HFFc6 (cell line): ENCODE results near the gene PCDHGA12. TPM values are rescaled to one million over a fixed set of nuclear protein-coding genes. Genes with fewer than 3 reads are reported as not detected.

ENCODE experiments used
- DNase-seq: peaks from one replicate; pipeline ENCODE4 v3.0.0-alpha.2; 2018
- H3K27ac Mint-ChIP-seq: 2 replicates; pipeline ENCODE4 v1.8.0; 2020; ENCODE audit warnings: mild to moderate bottlenecking, mixed read lengths
- H3K27me3 Mint-ChIP-seq: 2 replicates; pipeline ENCODE4 v1.8.0; 2021; ENCODE audit warnings: mild to moderate bottlenecking, moderate library complexity, mixed read lengths; ENCODE audit not compliant: insufficient read depth
- H3K36me3 Mint-ChIP-seq: 2 replicates; pipeline ENCODE4 v1.8.0; 2021; ENCODE audit warnings: low read depth, mixed read lengths
- H3K4me1 Mint-ChIP-seq: 2 replicates; pipeline ENCODE4 v1.8.0; 2020; ENCODE audit warnings: low read depth, mixed read lengths
- H3K4me3 Mint-ChIP-seq: 2 replicates; pipeline ENCODE4 v1.8.0; 2020; ENCODE audit warnings: mild to moderate bottlenecking, moderate library complexity, mixed read lengths
- H3K9me3 Mint-ChIP-seq: 2 replicates; pipeline ENCODE4 v1.8.0; 2020; ENCODE audit warnings: mild to moderate bottlenecking, mixed read lengths
- total RNA-seq, 6 experiments: library from RNA; stranded (reverse); fragmentation: NEBNext Ultra II Directional; extraction: Animal tissue kit (Norgen Biotek cat#: 25700); gene quantifications; 2 replicates in 1 of 6; 3 replicates in 5 of 6; pipeline ENCODE4 v1.2.3, GENCODE V29; 2021
- TF ChIP-seq, protein P1 (sequence below): fragments of 200-600 bp; sonication (generic); IDR thresholded peaks from 2 replicates; pipeline ENCODE4 v1.5.0; 2021; ENCODE audit warnings: antibody characterized with exemption, mild to moderate bottlenecking

The PCDHGA12 gene
- total RNA-seq, 6 experiments from 2014 or later = 8.8 to 21.0 (median 18.9) TPM

- peaks cover 56% of the 10 kb centered on the region for H3K4me1 Mint-ChIP-seq
Observed at GRCh38 chr5:141476132-141476911, 46.0 kb downstream of the PCDHGA12 start.

DNA sequence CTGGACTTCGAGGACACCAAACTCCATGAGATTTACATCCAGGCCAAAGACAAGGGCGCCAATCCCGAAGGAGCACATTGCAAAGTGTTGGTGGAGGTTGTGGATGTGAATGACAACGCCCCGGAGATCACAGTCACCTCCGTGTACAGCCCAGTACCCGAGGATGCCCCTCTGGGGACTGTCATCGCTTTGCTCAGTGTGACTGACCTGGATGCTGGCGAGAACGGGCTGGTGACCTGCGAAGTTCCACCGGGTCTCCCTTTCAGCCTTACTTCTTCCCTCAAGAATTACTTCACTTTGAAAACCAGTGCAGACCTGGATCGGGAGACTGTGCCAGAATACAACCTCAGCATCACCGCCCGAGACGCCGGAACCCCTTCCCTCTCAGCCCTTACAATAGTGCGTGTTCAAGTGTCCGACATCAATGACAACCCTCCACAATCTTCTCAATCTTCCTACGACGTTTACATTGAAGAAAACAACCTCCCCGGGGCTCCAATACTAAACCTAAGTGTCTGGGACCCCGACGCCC is 46.8 kb downstream of the PCDHGA12 start:
- H3K27ac Mint-ChIP-seq = peak overlapping the region; percentile 91
- no peak for DNase-seq

More at GRCh38 chr5:141476132-141476911, 46.0 kb downstream of the PCDHGA12 start:
- Mint-ChIP-seq H3K27me3 (peaks cover 4% of the 10 kb centered on the region), H3K9me3 (no peaks in the 10 kb centered on the region), H3K27ac (peak overlapping the region; percentile 91), H3K36me3 (peaks cover 25% of the 10 kb centered on the region; the same call in 1 of the 2 replicates), H3K4me3 (peak overlapping the region; percentile 96)
- TF ChIP-seq, protein P1, sequence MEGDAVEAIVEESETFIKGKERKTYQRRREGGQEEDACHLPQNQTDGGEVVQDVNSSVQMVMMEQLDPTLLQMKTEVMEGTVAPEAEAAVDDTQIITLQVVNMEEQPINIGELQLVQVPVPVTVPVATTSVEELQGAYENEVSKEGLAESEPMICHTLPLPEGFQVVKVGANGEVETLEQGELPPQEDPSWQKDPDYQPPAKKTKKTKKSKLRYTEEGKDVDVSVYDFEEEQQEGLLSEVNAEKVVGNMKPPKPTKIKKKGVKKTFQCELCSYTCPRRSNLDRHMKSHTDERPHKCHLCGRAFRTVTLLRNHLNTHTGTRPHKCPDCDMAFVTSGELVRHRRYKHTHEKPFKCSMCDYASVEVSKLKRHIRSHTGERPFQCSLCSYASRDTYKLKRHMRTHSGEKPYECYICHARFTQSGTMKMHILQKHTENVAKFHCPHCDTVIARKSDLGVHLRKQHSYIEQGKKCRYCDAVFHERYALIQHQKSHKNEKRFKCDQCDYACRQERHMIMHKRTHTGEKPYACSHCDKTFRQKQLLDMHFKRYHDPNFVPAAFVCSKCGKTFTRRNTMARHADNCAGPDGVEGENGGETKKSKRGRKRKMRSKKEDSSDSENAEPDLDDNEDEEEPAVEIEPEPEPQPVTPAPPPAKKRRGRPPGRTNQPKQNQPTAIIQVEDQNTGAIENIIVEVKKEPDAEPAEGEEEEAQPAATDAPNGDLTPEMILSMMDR = no peak
- DNase-seq = peak; percentile 76

GRCh38 chr5:141477815-141478214 is 47.5 kb downstream of the PCDHGA12 start:
- peak; percentile 8 for DNase-seq
- peak overlapping the region; percentile 91 for H3K27ac Mint-ChIP-seq
- peaks cover 25% of the 10 kb centered on the region; the same call in 1 of the 2 replicates for H3K36me3 Mint-ChIP-seq
- H3K27me3 Mint-ChIP-seq = peaks cover 4% of the 10 kb centered on the region
- peaks cover 64% of the 10 kb centered on the region for H3K4me1 Mint-ChIP-seq
- H3K4me3 Mint-ChIP-seq = peak overlapping the region; percentile 96
- TF ChIP-seq, protein P1 = no peak
- H3K9me3 Mint-ChIP-seq = no peaks in the 10 kb centered on the region

More for the DNA sequence above, 46.8 kb downstream of the PCDHGA12 start:
- TF ChIP-seq, protein P1 = no peak
- Mint-ChIP-seq H3K27me3 (peaks cover 4% of the 10 kb centered on the region), H3K9me3 (no peaks in the 10 kb centered on the region), H3K36me3 (peaks cover 25% of the 10 kb centered on the region; the same call in 1 of the 2 replicates), H3K4me3 (peak overlapping the region; percentile 96), H3K4me1 (peaks cover 57% of the 10 kb centered on the region)

DNA sequence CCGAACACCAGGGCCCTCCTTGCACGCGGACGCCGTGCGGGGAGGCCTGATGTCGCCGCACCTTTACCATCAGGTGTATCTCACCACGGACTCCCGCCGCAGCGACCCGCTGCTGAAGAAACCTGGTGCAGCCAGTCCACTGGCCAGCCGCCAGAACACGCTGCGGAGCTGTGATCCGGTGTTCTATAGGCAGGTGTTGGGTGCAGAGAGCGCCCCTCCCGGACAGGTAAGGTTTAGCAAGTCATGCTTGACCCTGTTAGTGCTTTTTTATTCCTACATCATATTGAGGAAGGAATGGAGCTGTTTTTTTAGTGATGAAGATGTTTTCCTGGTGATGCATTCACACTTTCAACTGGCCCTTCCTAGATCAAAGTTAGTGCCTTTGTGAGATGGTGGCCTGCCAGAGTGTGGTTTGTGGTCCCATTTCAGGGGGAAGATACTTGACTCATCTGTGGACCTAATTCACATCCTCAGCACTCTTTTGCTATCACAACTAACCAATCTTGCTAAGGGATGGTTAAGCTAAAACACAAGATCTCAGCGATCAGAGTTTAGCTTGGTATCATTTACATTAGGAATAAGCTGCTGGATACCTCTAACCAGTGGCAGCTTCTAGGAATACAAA is 48.1 kb downstream of the PCDHGA12 start:
- Mint-ChIP-seq H3K27me3 (peaks cover 4% of the 10 kb centered on the region), H3K4me3 (peak overlapping the region; percentile 96), H3K4me1 (peaks cover 70% of the 10 kb centered on the region), H3K27ac (peak overlapping the region; percentile 91), H3K36me3 (peaks cover 25% of the 10 kb centered on the region; the same call in 1 of the 2 replicates), H3K9me3 (no peaks in the 10 kb centered on the region)
- peak; percentile 50 for DNase-seq
- TF ChIP-seq, protein P1 = peak; percentile 64

DNA sequence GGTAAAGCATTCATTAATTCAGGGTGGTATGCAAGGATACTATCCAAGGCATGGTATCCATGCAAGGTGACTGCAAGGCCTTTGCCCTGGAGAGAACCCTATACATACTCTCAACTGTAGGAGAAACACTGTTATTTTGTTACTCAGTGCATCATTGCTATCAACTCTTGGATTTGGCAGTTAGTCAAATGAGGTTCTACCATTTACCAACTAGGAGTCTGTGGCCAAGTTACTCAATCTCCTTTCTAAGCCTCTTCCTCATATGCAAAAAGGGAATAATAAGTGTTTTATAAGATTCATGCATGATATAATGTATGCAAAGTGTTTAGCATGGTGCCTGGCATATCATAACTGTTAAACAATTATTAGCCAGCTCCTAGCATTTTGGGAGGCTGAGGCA is 49.5 kb downstream of the PCDHGA12 start:
- Mint-ChIP-seq H3K27ac (no peak overlapping the region), H3K4me3 (peak overlapping the region; percentile 33; the same call in 1 of the 2 replicates), H3K9me3 (no peaks in the 10 kb centered on the region), H3K36me3 (peaks cover 30% of the 10 kb centered on the region; the same call in 1 of the 2 replicates), H3K4me1 (peaks cover 81% of the 10 kb centered on the region), H3K27me3 (peaks cover 4% of the 10 kb centered on the region)
- TF ChIP-seq, protein P1 = no peak
- no peak for DNase-seq

Other genes starting within 250 kb of the PCDHGA12 start
- 1 to 10 TPM; 1.7 to 4.0 (median 3.5) TPM for gene PCDHB16, start 248.1 kb upstream of the PCDHGA12 start, total RNA-seq
- gene PCDHB9, start 243.3 kb upstream of the PCDHGA12 start, total RNA-seq = 1 to 10 TPM; 1.0 to 2.5 (median 1.6) TPM
- 1 to 10 TPM in 4 of 6 experiments, under 1 TPM in 2; 0.78 to 1.3 (median 1.1) TPM for gene PCDHB10, start 238.2 kb upstream of the PCDHGA12 start, total RNA-seq
- under 1 TPM; 0.33 to 0.54 (median 0.47) TPM for gene PCDHB11, start 230.9 kb upstream of the PCDHGA12 start, total RNA-seq
- gene PCDHB12, start 221.8 kb upstream of the PCDHGA12 start, total RNA-seq = under 1 TPM; 0.51 to 0.83 (median 0.63) TPM
- 1 to 10 TPM; 3.0 to 4.5 (median 3.8) TPM for gene PCDHB13, start 216.6 kb upstream of the PCDHGA12 start, total RNA-seq
- gene PCDHB14, start 207.2 kb upstream of the PCDHGA12 start, total RNA-seq = 1 to 10 TPM; 1.8 to 3.5 (median 2.7) TPM
- 1 to 10 TPM in 3 of 6 experiments, under 1 TPM in 3; 0.45 to 1.4 (median 0.99) TPM for gene PCDHB15, start 185.1 kb upstream of the PCDHGA12 start, total RNA-seq
- gene SLC25A2, start 126.5 kb upstream of the PCDHGA12 start, total RNA-seq = under 1 TPM in 1 of 6 experiments, not detected in 5; 0.17 TPM
- 10 to 100 TPM; 72.7 to 98.9 (median 74.8) TPM for gene TAF7, start 109.7 kb upstream of the PCDHGA12 start, total RNA-seq
- gene PCDHGA1, start 100.0 kb upstream of the PCDHGA12 start, total RNA-seq = 1 to 10 TPM in 4 of 6 experiments, under 1 TPM in 2; 0.91 to 1.6 (median 1.2) TPM
- 1 to 10 TPM; 1.3 to 3.7 (median 1.5) TPM for gene PCDHGA2, start 91.7 kb upstream of the PCDHGA12 start, total RNA-seq
- 10 to 100 TPM in 1 of 6 experiments, 1 to 10 TPM in 5; 1.9 to 10.2 (median 2.7) TPM for gene PCDHGA3, start 86.7 kb upstream of the PCDHGA12 start, total RNA-seq
- gene PCDHGB1, start 80.4 kb upstream of the PCDHGA12 start, total RNA-seq = 1 to 10 TPM; 2.6 to 4.5 (median 3.4) TPM
- 1 to 10 TPM; 3.6 to 6.3 (median 5.2) TPM for gene PCDHGA4, start 75.5 kb upstream of the PCDHGA12 start, total RNA-seq
- 10 to 100 TPM in 1 of 6 experiments, 1 to 10 TPM in 5; 4.4 to 10.3 (median 5.5) TPM for gene PCDHGB2, start 70.5 kb upstream of the PCDHGA12 start, total RNA-seq
- gene PCDHGA5, start 66.3 kb upstream of the PCDHGA12 start, total RNA-seq = 1 to 10 TPM in 3 of 6 experiments, under 1 TPM in 3; 0.74 to 1.8 (median 1.0) TPM
- gene PCDHGB3, start 60.3 kb upstream of the PCDHGA12 start, total RNA-seq = 1 to 10 TPM; 3.9 to 4.5 (median 4.3) TPM
- gene PCDHGA6, start 56.6 kb upstream of the PCDHGA12 start, total RNA-seq = 1 to 10 TPM; 1.8 to 2.8 (median 2.8) TPM
- gene PCDHGA7, start 47.8 kb upstream of the PCDHGA12 start, total RNA-seq = 10 to 100 TPM in 4 of 6 experiments, 1 to 10 TPM in 2; 2.4 to 12.5 (median 11.6) TPM
- 10 to 100 TPM in 4 of 6 experiments, 1 to 10 TPM in 2; 2.4 to 19.6 (median 16.6) TPM for gene PCDHGB4, start 42.8 kb upstream of the PCDHGA12 start, total RNA-seq
- gene PCDHGA8, start 37.9 kb upstream of the PCDHGA12 start, total RNA-seq = 1 to 10 TPM in 1 of 6 experiments, under 1 TPM in 5; 0.52 to 1.0 (median 0.90) TPM
- gene PCDHGB5, start 32.6 kb upstream of the PCDHGA12 start, total RNA-seq = 10 to 100 TPM in 2 of 6 experiments, 1 to 10 TPM in 4; 8.8 to 14.6 (median 9.6) TPM
- gene PCDHGA9, start 27.7 kb upstream of the PCDHGA12 start, total RNA-seq = 1 to 10 TPM in 2 of 6 experiments, under 1 TPM in 4; 0.69 to 1.6 (median 0.88) TPM
- 1 to 10 TPM in 4 of 6 experiments, under 1 TPM in 2; 0.79 to 1.4 (median 1.1) TPM for gene PCDHGB6, start 22.5 kb upstream of the PCDHGA12 start, total RNA-seq
- gene PCDHGA10, start 17.5 kb upstream of the PCDHGA12 start, total RNA-seq = 1 to 10 TPM in 1 of 6 experiments, under 1 TPM in 5; 0.61 to 1.3 (median 0.78) TPM
- 10 to 100 TPM in 2 of 6 experiments, 1 to 10 TPM in 4; 5.8 to 21.7 (median 6.8) TPM for gene PCDHGB7, start 12.8 kb upstream of the PCDHGA12 start, total RNA-seq
- 10 to 100 TPM in 3 of 6 experiments, 1 to 10 TPM in 3; 2.3 to 11.4 (median 9.8) TPM for gene PCDHGA11, start 9.5 kb upstream of the PCDHGA12 start, total RNA-seq
- 100 to 1,000 TPM; 126 to 150 (median 132) TPM for gene PCDHGC3, start 45.5 kb downstream of the PCDHGA12 start, total RNA-seq
- gene PCDHGC4, start 54.5 kb downstream of the PCDHGA12 start, total RNA-seq = 1 to 10 TPM in 1 of 6 experiments, under 1 TPM in 5; 0.34 to 1.4 (median 0.62) TPM
- 1 to 10 TPM; 2.3 to 5.7 (median 2.7) TPM for gene PCDHGC5, start 58.6 kb downstream of the PCDHGA12 start, total RNA-seq
- gene DIAPH1, start 188.5 kb downstream of the PCDHGA12 start, total RNA-seq = 100 to 1,000 TPM; 105 to 119 (median 109) TPM
- 10 to 100 TPM; 52.1 to 63.7 (median 55.1) TPM for gene HDAC3, start 206.3 kb downstream of the PCDHGA12 start, total RNA-seq
- 1 to 10 TPM; 2.2 to 4.4 (median 3.0) TPM for gene RELL2, start 206.5 kb downstream of the PCDHGA12 start, total RNA-seq
- gene FCHSD1, start 220.9 kb downstream of the PCDHGA12 start, total RNA-seq = 10 to 100 TPM; 20.8 to 31.7 (median 25.3) TPM